ENCODE data around the gene SYK.
"Not testable (repeated sequence)": the region's sequence is repeated elsewhere in the genome, so short reads cannot be mapped to it uniquely, and the experiment has no call there.

Gene SYK

GRCh38 chr9:90801241-90801972, at the start of gene SYK:
Gene SYK, plus strand, starts transcription at chr9:90801819. Its CDS starts 42,080 bp downstream, at chr9:90843899.
- no peak for DNase-seq

DNA sequence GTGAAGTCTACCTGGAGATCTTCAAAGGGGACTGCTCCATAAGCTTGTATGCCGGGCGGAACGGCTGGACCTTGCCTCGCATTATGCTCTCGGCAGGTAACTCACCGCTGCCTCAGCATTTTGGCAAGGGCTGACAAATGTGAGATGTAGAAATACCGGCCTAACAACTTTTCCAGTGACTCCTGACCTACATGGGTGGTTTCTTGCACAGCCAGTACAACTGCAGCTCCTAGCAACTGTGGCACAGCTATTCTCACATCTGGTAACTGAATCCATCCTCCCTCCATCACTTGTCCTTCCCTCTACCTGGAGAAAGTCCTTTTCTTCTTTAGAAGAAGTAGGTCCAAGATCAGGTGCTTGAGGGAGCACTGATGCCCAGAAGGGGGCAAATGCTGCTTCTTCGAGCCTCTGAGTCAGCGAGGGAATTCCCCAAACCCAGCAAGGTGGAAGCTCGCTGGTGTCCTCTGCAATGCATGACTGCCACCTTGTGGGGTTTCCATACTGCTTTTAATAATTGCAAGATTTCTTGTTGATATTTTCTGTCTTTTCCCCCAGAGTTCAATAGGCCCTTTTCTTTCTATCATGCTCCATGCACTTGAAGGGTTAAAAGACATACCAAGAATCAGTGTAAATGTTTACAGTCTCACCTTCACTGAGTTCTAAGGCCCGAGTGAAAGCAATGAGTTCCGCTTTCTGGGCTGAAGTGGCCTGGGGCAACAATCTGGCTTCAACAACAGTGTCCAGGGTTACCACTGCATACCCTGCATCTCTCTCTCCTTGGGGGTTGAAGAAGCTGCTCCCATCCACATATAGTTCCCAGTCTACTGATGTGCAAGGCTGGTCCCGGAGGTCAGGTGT, 45.9 kb upstream of the SYK start:
- DNase-seq, result peak; percentile 17

DNA sequence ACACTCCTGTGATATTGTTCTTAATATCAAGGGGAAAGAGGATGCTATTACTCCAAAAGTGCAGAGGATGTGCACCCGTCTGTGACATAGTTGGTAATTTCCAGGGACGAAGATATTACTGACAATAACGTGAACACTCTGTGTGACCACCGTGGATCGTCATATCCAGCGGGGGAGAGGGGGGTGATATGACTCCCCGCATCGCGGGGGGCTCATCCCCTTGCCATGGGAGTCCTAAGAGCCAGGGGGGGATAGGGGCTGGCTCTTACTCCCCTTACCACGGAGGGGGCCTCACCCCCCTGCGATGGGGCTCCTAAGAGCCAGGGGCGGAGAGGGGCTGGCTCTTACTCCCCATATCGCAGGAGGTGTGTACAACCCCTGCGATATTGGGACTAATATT, 41.0 kb upstream of the SYK start:
- not testable (repeated sequence) for DNase-seq

DNA sequence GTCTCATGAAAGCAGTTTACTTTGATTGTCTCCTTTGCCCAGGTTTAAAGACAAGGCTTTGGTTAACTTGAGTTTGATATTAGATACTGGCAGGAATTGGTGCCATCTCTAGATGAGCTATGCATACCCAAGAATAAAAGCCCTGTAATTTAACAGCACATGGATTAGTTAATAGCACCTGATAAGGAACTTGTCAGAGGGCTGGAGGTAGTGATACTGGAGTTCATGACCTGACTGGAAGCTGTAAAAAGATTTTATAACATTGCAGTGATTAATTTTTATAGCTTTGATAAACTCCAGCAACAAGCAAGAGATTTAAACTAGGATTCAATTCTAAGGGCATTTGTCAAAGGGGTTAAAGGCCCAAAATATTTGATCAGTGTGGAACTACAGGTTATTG, 34.9 kb upstream of the SYK start:
- DNase-seq, result no peak

GRCh38 chr9:90767523-90768100, 34.0 kb upstream of the SYK start:
- no peak for DNase-seq

- no peak for DNase-seq
These were observed 31.4 kb upstream of the SYK start for GRCh38 chr9:90770182-90770738.

DNA sequence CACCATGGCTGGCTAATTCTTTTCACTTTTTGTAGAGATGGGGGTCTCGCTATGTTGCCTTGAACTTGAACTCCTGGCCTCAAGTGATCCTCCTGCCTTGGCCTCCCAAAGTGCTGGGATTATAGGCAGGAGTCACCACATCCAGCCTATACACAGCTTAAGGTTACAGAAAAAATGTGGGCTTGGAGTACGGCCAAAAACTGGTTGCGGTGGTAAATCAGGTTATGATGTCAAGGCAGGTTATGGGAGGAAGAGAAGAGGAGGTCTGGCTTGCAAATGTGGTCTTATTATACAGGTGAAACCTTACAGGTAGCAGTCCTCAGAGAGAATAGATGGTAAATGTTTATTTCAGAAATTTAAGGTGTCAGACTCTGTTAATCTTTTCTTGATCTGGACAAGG, 30.7 kb upstream of the SYK start:
- DNase-seq, result no peak

- DNase-seq, result no peak
These were observed 29.2 kb upstream of the SYK start for GRCh38 chr9:90772386-90772785.

DNA sequence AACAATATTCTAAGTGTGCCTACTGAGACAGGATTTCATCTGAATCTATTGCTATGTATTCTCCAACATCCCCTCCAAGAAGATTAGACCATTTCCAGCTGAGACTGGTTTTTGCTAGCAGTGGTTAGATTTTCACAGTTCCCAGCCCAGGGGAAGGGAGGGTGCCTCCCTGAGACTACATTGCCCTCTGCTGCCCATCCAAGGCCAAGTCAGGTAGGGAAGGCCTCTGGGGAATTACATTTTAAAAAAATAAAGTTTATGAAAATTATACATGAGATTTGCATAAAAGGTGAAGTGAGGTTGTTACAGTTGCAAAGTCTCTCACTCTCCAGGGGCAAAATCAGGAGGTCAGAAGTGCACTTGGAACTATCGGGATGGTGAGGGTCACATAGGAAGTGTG, 28.0 kb upstream of the SYK start:
- no peak for DNase-seq

GRCh38 chr9:90774071-90774470, 27.5 kb upstream of the SYK start:
- DNase-seq, result no peak

GRCh38 chr9:90774682-90775081, 26.9 kb upstream of the SYK start:
- no peak for DNase-seq

GRCh38 chr9:90775657-90776056, 26.0 kb upstream of the SYK start:
- no peak for DNase-seq

GRCh38 chr9:90778746-90779145, 22.9 kb upstream of the SYK start:
- no peak for DNase-seq

- DNase-seq, result no peak
These were observed 18.1 kb upstream of the SYK start for GRCh38 chr9:90783552-90783951.

- DNase-seq, result no peak
These were observed 17.7 kb upstream of the SYK start for GRCh38 chr9:90783964-90784363.

DNA sequence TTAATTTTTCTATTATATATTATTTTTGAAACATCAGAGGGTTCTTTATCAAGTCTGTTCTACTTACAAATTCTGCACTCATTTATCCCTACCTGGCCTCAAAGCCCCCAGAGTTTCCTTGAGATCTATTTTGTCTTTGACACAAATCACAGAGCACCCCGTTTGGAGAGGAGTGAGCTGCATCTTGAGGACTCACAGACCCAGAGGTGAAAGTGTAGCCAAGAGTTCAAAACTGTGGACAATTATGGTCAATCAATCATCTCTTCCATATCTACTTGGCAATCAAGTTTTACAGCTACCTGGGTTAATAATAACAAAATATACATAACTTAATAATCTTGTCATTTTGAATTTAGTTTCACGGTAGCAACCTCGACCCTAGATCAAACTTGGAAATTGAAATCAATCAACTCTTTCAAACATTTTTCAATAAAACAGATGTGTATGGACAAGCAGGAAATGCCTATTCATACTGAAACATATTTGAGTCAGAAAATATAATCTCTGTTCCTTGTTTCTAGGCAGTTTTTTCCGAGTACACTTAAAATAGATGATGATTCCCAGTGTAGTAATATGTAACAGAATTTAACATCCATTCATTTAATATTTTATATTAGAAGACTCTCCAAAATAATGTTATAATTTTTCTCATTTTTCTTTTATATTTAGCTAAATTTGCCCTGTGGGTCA, 13.7 kb upstream of the SYK start:
- DNase-seq, result no peak

- DNase-seq, result not testable (repeated sequence)
These were observed 13.1 kb upstream of the SYK start for GRCh38 chr9:90788527-90788926.

GRCh38 chr9:90789408-90789807, 12.2 kb upstream of the SYK start:
- DNase-seq, result no peak

DNA sequence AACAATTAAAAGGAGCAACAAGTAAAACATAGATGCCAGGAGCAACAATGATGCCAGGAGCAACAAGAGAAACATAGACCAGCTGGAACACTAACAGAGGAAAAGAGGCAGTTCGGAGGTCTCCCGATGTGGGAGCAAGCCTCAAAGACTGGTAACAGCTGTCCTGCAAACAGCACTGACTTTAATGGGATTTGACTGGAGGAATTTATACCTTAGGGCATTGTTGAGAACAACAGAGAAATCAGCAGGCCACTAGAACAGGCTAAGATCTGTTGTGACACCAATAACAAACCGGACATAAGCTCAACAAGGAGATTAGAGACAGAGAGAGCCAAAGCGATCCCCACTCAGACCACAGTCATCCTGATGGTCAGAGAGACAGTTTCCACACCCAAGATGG, 11.8 kb upstream of the SYK start:
- no peak for DNase-seq

DNA sequence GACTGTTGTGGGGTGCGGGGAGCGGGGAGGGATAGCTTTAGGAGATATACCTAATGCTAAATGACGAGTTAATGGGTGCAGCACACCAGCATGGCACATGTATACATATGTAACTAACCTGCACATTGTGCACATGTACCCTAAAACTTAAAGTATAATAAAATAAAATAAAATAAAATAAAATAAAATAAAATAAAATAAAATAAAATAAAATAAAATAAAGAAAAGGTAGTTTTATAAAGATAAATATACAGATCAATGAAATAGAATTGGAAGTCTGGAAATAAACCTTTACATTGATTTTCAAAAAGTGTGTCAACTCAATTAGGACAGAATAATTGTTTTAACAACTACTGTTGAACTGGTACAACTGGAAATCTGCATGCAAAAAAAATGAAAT, 8.6 kb upstream of the SYK start:
- DNase-seq, result not testable (repeated sequence)

- no peak for DNase-seq
These were observed 7.9 kb upstream of the SYK start for GRCh38 chr9:90793729-90794128.

DNA sequence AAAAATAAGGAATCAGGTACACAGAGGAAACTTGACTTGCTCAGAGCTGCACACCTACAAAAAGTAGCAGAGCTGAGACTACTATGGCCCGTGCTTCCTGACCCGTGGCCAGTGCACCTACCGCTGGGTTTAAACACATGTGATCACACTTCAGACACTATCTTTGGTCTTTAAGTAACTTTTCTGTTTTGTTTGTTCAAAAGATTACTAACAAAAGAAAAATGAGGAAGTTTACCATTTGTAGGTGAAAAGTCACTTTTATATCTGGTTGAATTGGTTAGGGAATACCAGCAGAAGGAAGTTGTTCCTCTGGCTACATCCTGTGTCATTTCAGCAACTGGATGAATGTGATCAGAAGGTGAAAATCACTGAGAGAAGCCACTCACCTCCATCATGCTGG, 6.5 kb upstream of the SYK start:
- DNase-seq, result no peak

DNA sequence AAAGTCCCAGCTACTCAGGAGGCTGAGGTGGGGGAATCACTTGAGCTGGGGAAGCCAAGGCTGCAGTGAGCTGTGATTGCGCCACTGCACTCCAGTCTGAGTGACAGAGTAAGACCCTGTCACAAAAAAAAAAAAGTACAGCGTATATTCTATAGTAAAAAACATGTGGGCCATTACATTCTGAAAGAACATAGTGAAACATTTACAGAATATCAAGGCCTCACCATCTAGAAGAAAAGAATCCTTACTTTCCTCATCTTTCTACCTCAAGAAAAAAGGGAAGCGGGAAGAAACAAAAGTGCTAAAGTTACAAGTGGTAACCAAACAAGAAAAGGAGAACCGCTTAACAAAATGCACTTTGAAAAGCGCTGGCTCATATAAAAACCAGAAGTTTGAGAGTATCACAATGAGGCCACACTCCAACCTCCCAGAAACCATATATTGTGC, 5.7 kb upstream of the SYK start:
- no peak for DNase-seq

Data from kidney glomerular epithelial cell (primary cell).